ENCODE data around the gene OR52H1. TPM values are rescaled to one million over a fixed set of nuclear protein-coding genes. Genes with fewer than 3 reads are reported as not detected.

OR52H1 gene
- total RNA-seq, 2 donors from 2014 or later: not detected

DNA sequence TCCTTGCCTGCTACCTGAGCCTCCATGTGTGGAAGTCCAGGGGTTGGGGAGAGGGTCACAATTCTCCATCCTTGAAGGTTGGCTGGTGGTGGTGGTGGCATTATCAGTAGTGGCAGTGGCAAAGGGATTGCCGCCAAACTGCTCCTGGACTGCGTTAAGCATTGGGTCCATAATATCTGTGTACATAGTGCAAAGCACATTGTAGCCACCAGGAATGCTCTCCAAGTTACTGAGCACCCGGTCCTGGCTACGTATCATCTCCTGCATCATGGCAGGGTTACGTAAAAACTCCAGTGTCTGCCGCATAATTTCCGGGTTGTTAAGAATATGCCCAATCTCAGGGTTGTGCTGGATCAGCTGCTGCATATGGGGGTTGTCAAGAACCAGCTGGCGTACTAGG is 39.7 kb downstream of the OR52H1 start:
- no peak overlapping the region for H3K4me3 ChIP-seq (ENCODE audit: low read length)
- Mint-ChIP-seq H3K4me1 (no peaks in the 10 kb centered on the region), H3K27me3 (ENCODE audit: insufficient read depth) (no peaks in the 10 kb centered on the region), H3K27ac (no peak overlapping the region), H3K9me3 (no peaks in the 10 kb centered on the region), H3K36me3 (ENCODE audit: low read depth) (no peaks in the 10 kb centered on the region), H3K4me3 (no peak overlapping the region)
- H3K27me3 ChIP-seq (ENCODE audit: control insufficient read depth, insufficient read depth, low read length, poor library complexity, severe bottlenecking): no peaks in the 10 kb centered on the region
- no peak for TF ChIP-seq CTCF (conservative IDR thresholded peaks at IDR 0.05)
- DNase-seq: no peak
- H3K4me1 ChIP-seq (ENCODE audit: control insufficient read depth, insufficient read depth, low read length): no peaks in the 10 kb centered on the region
- H3K9me3 ChIP-seq (ENCODE audit: control insufficient read depth, low read length): no peaks in the 10 kb centered on the region
- H3K27ac ChIP-seq (ENCODE audit: low read depth, low read length): no peak overlapping the region
- H3K36me3 ChIP-seq (ENCODE audit: control insufficient read depth, insufficient read depth, low read length): no peaks in the 10 kb centered on the region
- H3K9ac ChIP-seq (ENCODE audit: extremely low read depth, low read length, poor library complexity, severe bottlenecking): no peak overlapping the region
- WGBS, 2 experiments (ENCODE audit: insufficient coverage in 1 of 2, insufficient read length in 1 of 2): 94 to 98% methylated on average over 8 of the region's 8 CpGs

DNA sequence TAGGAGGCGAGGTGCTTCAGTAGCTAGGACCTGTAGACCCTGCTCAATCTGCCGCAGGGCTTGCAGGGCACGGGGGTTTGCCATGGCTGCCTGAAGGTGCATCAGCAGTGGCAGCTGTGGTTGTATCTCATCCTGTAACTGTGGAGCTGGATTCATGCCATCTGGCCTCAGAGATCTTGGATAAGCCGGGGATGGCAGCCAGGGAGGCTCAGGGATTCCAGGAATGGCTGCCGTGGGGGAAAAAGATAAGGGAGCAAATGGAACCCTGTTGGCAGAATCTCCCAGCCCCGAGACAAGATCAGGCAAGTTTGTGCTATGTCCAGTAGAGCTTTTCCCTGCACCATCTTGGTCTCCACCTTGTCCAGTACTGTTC is 40.4 kb downstream of the OR52H1 start:
- Mint-ChIP-seq H3K4me3 (no peak overlapping the region), H3K27ac (no peak overlapping the region), H3K27me3 (ENCODE audit: insufficient read depth) (no peaks in the 10 kb centered on the region), H3K9me3 (no peaks in the 10 kb centered on the region), H3K4me1 (no peaks in the 10 kb centered on the region), H3K36me3 (ENCODE audit: low read depth) (no peaks in the 10 kb centered on the region)
- Histone ChIP-seq H3K27me3 (ENCODE audit: control insufficient read depth, insufficient read depth, low read length, poor library complexity, severe bottlenecking) (no peaks in the 10 kb centered on the region), H3K4me1 (ENCODE audit: control insufficient read depth, insufficient read depth, low read length) (no peaks in the 10 kb centered on the region), H3K9ac (ENCODE audit: extremely low read depth, low read length, poor library complexity, severe bottlenecking) (no peak overlapping the region), H3K9me3 (ENCODE audit: control insufficient read depth, low read length) (no peaks in the 10 kb centered on the region), H3K36me3 (ENCODE audit: control insufficient read depth, insufficient read depth, low read length) (no peaks in the 10 kb centered on the region), H3K4me3 (ENCODE audit: low read length) (no peak overlapping the region), H3K27ac (ENCODE audit: low read depth, low read length) (no peak overlapping the region)
- no peak for DNase-seq
- 93 to 97% methylated on average over 6 of the region's 6 CpGs for WGBS, 2 experiments (ENCODE audit: insufficient coverage in 1 of 2, insufficient read length in 1 of 2)
- no peak for TF ChIP-seq CTCF (conservative IDR thresholded peaks at IDR 0.05)

- WGBS, 2 experiments (ENCODE audit: insufficient coverage in 1 of 2, insufficient read length in 1 of 2): 91 to 95% methylated on average over 7 to 9 of the region's 9 CpGs
- Histone ChIP-seq H3K27me3 (ENCODE audit: control insufficient read depth, insufficient read depth, low read length, poor library complexity, severe bottlenecking) (no peaks in the 10 kb centered on the region), H3K4me1 (ENCODE audit: control insufficient read depth, insufficient read depth, low read length) (no peaks in the 10 kb centered on the region), H3K27ac (ENCODE audit: low read depth, low read length) (no peak overlapping the region), H3K9ac (ENCODE audit: extremely low read depth, low read length, poor library complexity, severe bottlenecking) (no peak overlapping the region), H3K36me3 (ENCODE audit: control insufficient read depth, insufficient read depth, low read length) (no peaks in the 10 kb centered on the region), H3K4me3 (ENCODE audit: low read length) (no peak overlapping the region), H3K9me3 (ENCODE audit: control insufficient read depth, low read length) (no peaks in the 10 kb centered on the region)
- Mint-ChIP-seq H3K36me3 (ENCODE audit: low read depth) (no peaks in the 10 kb centered on the region), H3K27me3 (ENCODE audit: insufficient read depth) (no peaks in the 10 kb centered on the region), H3K9me3 (no peaks in the 10 kb centered on the region), H3K4me3 (no peak overlapping the region), H3K4me1 (no peaks in the 10 kb centered on the region), H3K27ac (no peak overlapping the region)
- no peak for DNase-seq
- peak; percentile 49 for TF ChIP-seq CTCF (conservative IDR thresholded peaks at IDR 0.05)
These were observed 41.0 kb downstream of the OR52H1 start for GRCh38 chr11:5507177-5507932.
